Measurements from ENCODE around the gene TP53INP2.

GRCh38 chr20:34693414-34693813 lies 10.7 kb upstream of the TP53INP2 start:
- TF ChIP-seq, protein P1, sequence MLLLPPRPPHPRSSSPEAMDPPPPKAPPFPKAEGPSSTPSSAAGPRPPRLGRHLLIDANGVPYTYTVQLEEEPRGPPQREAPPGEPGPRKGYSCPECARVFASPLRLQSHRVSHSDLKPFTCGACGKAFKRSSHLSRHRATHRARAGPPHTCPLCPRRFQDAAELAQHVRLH (tag by site-specific recombination; IDR thresholded peaks at IDR 0.05), result no peak
- TF ChIP-seq, protein P2, sequence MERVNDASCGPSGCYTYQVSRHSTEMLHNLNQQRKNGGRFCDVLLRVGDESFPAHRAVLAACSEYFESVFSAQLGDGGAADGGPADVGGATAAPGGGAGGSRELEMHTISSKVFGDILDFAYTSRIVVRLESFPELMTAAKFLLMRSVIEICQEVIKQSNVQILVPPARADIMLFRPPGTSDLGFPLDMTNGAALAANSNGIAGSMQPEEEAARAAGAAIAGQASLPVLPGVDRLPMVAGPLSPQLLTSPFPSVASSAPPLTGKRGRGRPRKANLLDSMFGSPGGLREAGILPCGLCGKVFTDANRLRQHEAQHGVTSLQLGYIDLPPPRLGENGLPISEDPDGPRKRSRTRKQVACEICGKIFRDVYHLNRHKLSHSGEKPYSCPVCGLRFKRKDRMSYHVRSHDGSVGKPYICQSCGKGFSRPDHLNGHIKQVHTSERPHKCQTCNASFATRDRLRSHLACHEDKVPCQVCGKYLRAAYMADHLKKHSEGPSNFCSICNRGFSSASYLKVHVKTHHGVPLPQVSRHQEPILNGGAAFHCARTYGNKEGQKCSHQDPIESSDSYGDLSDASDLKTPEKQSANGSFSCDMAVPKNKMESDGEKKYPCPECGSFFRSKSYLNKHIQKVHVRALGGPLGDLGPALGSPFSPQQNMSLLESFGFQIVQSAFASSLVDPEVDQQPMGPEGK (tag by site-specific recombination; IDR thresholded peaks at IDR 0.05), result no peak
- TF ChIP-seq ZBTB11 (tag by site-specific recombination; conservative IDR thresholded peaks at IDR 0.05; ENCODE audit: low read depth), result no peak
- TF ChIP-seq, protein P3, sequence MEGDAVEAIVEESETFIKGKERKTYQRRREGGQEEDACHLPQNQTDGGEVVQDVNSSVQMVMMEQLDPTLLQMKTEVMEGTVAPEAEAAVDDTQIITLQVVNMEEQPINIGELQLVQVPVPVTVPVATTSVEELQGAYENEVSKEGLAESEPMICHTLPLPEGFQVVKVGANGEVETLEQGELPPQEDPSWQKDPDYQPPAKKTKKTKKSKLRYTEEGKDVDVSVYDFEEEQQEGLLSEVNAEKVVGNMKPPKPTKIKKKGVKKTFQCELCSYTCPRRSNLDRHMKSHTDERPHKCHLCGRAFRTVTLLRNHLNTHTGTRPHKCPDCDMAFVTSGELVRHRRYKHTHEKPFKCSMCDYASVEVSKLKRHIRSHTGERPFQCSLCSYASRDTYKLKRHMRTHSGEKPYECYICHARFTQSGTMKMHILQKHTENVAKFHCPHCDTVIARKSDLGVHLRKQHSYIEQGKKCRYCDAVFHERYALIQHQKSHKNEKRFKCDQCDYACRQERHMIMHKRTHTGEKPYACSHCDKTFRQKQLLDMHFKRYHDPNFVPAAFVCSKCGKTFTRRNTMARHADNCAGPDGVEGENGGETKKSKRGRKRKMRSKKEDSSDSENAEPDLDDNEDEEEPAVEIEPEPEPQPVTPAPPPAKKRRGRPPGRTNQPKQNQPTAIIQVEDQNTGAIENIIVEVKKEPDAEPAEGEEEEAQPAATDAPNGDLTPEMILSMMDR (tag by site-specific recombination; IDR thresholded peaks at IDR 0.05), result no peak
- no peak for TF ChIP-seq ZNF184 (tag by site-specific recombination; IDR thresholded peaks at IDR 0.05)
- no peak for TF ChIP-seq ZNF274 (IDR thresholded peaks at IDR 0.05; ENCODE audit: low read length)
- TF ChIP-seq ZNF274 (tag by site-specific recombination; IDR thresholded peaks at IDR 0.05; ENCODE audit: borderline replicate concordance), result no peak
- TF ChIP-seq TRIM28 (IDR thresholded peaks at IDR 0.05; ENCODE audit: borderline replicate concordance, low read length), result no peak
- TF ChIP-seq SCRT2 (tag by site-specific recombination; IDR thresholded peaks at IDR 0.05), result no peak
- TF ChIP-seq ZNF10 (tag by site-specific recombination; IDR thresholded peaks at IDR 0.05), result no peak

Data from HEK293 (cell line).